Left forelimb (tissue), 1 donor: ENCODE results near the gene SETD4.
"Not testable (repeated sequence)": the region's sequence is repeated elsewhere in the genome, so short reads cannot be mapped to it uniquely, and the experiment has no call there.

ENCODE experiments used
- DNase-seq: peaks from one replicate; pipeline ENCODE4 v3.0.0-alpha.2; 2018; ENCODE audit warnings: low spot score

SETD4 gene

GRCh38 chr21:36079010-36079649 lies 18.8 kb upstream of the SETD4 start:
- no peak for DNase-seq

- no peak for DNase-seq
Observed at GRCh38 chr21:36077758-36078157, 17.4 kb upstream of the SETD4 start.

- DNase-seq = no peak
Observed at GRCh38 chr21:36076878-36077655, 16.7 kb upstream of the SETD4 start.

GRCh38 chr21:36075953-36076352 lies 15.6 kb upstream of the SETD4 start:
- DNase-seq = no peak

- DNase-seq = no peak
Observed at GRCh38 chr21:36075171-36075570, 14.8 kb upstream of the SETD4 start.

GRCh38 chr21:36073911-36074310 lies 13.6 kb upstream of the SETD4 start:
- DNase-seq = not testable (repeated sequence)

GRCh38 chr21:36073181-36073580 lies 12.9 kb upstream of the SETD4 start:
- no peak for DNase-seq

- no peak for DNase-seq
Observed at GRCh38 chr21:36072453-36073162, 12.3 kb upstream of the SETD4 start.

GRCh38 chr21:36070999-36071398 lies 10.7 kb upstream of the SETD4 start:
- DNase-seq = no peak

GRCh38 chr21:36069713-36070583 lies 9.6 kb upstream of the SETD4 start, which contains the start of gene CBR1:
TSS of gene CBR1 (plus strand) at chr21:36070024. CDS start at chr21:36070116, 92 bp downstream.
- peak; percentile 90 for DNase-seq

GRCh38 chr21:36068748-36069398 lies 8.5 kb upstream of the SETD4 start:
- DNase-seq = no peak

- DNase-seq = no peak
Observed at GRCh38 chr21:36065497-36066036, 5.2 kb upstream of the SETD4 start.

- DNase-seq = no peak
Observed at GRCh38 chr21:36064085-36064460, 3.7 kb upstream of the SETD4 start.

GRCh38 chr21:36063375-36064084 lies 3.2 kb upstream of the SETD4 start:
- no peak for DNase-seq

GRCh38 chr21:36061445-36061844 lies 1.1 kb upstream of the SETD4 start:
- DNase-seq = no peak

GRCh38 chr21:36059823-36060158 lies 535 bp downstream of the SETD4 start:
- no peak for DNase-seq

- DNase-seq = no peak
Observed at GRCh38 chr21:36055551-36055950, 4.8 kb downstream of the SETD4 start.

- DNase-seq = no peak
Observed at GRCh38 chr21:36053715-36054062, 6.6 kb downstream of the SETD4 start.

GRCh38 chr21:36052860-36053714 lies 7.2 kb downstream of the SETD4 start:
- DNase-seq = no peak

- no peak for DNase-seq
Observed at GRCh38 chr21:36048357-36048756, 12.0 kb downstream of the SETD4 start.
